Measurements from ENCODE around the gene UBXN10. TPM values are rescaled to one million over a fixed set of nuclear protein-coding genes. Genes with fewer than 3 reads are reported as not detected.

Gene UBXN10, protein sequence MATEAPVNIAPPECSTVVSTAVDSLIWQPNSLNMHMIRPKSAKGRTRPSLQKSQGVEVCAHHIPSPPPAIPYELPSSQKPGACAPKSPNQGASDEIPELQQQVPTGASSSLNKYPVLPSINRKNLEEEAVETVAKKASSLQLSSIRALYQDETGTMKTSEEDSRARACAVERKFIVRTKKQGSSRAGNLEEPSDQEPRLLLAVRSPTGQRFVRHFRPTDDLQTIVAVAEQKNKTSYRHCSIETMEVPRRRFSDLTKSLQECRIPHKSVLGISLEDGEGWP
- 0.81 TPM for total RNA-seq

DNA sequence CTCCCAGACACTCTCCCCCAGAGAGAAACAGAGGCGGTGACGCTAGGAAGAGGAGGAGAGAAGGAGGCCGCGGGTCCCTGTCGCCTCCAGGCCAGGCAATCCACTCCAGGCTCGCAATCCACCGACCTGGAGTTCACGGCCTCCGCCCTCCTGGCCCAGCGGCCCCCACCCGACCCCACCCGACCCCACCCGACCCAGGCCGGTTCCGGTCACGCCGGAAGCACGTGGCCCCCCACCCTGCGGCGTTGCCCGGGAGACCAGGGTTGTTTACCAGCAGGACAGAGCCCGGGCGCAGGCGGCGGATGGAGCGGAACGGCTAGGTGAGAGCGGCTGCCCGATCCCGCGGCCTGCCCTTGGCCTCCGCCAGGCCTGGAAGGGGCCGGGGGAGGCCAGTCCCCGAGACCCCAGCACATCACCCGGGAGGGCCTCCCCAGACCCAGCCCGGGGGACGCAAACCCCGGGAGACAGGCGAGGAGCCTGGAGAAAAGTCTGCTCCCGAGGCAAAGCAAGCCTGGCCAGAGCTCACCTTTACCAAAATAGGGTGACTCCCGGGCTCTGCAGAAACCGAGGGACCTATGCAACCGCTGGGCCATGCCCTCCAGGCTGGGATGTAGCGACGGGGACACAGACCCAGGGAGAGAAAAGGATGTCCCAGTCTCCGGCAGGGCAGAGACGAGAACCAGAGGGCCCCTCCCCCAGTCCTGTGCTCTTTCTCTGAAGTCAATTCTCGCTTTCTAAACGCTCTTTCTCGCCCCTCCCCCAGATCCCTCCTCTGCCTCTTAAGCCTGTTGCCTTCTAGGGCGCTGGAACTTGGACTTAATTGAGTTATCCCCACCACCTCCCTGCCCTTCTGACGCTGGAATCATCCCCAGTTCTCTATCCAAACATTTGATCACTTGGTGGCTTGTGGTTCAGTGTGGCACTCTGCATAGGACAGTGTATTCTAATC, at the start of gene UBXN10, which contains the start of gene PLA2G2C:
Gene UBXN10, plus strand, starts transcription at position 263 of the 949 bp plus-strand sequence. CDS start 4,466 bp downstream, outside the sequence.
Gene PLA2G2C, minus strand, starts transcription at position 685 of the 949 bp plus-strand sequence. CDS start 9,155 bp downstream, outside the sequence.
- DNase-seq (ENCODE audit: low read depth in 2 of 3, low spot score in 2 of 3): peak in 2 of 3 donors; percentile 7 to 39

DNA sequence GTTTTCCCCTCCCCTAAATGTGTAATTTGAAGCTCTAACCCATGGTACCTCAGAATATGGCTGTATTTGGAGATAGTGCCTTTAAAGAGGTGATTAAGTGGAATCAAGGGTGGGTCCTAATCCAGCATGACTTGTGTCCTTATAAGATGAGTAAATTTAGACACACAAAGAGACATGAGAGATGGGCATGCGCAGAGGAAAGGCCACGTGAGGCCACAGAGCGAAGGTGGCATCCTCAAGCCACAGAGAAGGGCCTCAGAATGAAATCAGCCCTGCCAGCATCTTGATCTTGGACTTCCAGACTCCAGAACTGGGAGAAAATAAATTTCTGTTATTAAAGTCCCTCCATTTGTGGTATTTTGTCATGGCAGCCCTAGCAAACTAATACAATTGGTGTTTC, 49.6 kb upstream of the UBXN10 start:
- no peak for DNase-seq (ENCODE audit: low read depth in 2 of 3, low spot score in 2 of 3)

DNA sequence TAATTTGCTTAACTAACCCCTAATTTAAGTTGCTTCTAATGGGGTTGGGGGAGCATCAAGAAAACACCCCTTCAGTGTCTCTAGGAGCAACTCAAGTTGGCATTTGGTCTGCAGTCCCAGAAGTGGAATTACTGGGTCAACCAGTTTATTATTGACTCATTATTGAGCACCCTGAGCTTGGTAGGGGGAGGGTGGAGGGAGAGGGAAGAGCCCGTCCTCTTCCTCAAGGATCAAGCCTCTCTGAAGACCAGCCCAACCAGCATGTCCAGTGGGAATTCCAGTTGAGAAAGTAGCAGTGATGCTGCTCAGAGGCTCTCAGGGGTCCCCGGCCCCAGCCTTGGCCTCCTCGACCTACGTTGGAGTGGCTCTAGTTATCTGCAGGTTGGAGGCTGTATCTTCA, 48.8 kb upstream of the UBXN10 start:
- no peak for DNase-seq (ENCODE audit: low read depth in 2 of 3, low spot score in 2 of 3)

DNA sequence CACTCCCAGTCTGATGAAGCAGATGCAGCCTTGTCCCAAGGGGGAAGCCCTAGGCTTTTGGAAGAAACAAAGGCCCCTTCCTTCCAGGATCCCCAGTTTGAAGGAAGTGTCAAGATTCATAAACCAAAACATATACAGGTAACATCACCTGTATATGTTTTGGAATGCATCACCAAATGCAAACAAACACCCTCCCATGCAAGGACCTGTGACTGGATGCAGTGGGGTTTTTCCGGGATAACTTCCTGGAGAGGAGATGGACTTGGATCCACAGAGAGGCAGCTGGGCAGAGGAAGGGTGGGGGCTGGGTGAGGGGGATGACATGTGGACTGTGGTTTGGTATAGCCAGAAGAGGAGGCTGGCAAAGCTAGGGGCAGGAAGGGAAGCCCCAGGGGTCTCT, 48.3 kb upstream of the UBXN10 start:
- DNase-seq (ENCODE audit: low read depth in 2 of 3, low spot score in 2 of 3): no peak

DNA sequence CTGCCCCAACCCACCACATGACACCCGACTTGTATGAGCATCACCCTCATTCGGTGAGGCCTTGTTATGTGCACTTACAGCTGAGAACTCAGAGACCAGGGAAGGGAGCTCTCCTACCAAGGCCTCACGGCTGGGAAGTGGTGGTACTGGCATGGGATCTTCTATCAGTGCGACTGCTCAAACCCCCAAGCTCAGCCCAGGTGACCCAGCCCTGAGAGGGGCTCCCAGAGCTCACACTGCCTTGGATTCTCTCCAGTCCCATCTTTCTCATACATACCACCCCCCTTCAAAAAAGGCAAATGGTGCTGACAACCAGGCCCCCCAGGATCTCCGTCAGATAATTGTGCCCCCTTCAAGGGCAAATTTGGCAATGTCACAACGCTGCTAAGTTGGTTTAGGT, 47.5 kb upstream of the UBXN10 start:
- DNase-seq (ENCODE audit: low read depth in 2 of 3, low spot score in 2 of 3): no peak

DNA sequence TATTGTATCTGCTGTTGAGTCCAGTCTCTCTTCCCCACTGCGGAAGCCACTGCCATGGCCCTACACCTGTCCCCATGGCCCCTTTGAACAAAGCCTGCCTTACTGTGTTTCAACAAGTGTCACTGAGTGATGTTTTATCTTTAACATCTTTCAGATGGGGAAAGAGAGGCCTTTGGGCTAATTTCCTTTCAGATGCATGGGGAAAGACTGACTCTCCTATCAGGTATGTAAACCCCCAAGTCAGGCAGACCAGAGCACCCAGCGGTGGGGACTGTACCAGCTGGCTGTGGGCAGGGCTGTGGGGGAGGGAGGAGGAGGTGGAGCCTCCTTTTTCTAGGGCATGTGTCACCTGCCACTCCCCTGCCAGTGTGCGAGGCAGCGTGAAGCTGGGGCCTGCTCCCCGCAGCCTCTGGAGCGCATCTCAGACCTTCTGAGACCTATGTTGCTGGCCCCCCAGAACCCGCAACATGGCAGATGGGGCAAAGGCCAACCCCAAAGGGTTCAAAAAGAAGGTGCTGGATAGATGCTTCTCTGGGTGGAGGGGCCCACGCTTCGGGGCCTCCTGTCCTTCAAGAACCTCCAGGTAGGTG, 46.8 kb upstream of the UBXN10 start, which contains the start of gene PLA2G2F:
Gene PLA2G2F, plus strand, starts transcription at position 363 of the 590 bp plus-strand sequence. Its CDS starts 105 bp downstream, at position 468.
- DNase-seq (ENCODE audit: low read depth in 2 of 3, low spot score in 2 of 3): no peak

DNA sequence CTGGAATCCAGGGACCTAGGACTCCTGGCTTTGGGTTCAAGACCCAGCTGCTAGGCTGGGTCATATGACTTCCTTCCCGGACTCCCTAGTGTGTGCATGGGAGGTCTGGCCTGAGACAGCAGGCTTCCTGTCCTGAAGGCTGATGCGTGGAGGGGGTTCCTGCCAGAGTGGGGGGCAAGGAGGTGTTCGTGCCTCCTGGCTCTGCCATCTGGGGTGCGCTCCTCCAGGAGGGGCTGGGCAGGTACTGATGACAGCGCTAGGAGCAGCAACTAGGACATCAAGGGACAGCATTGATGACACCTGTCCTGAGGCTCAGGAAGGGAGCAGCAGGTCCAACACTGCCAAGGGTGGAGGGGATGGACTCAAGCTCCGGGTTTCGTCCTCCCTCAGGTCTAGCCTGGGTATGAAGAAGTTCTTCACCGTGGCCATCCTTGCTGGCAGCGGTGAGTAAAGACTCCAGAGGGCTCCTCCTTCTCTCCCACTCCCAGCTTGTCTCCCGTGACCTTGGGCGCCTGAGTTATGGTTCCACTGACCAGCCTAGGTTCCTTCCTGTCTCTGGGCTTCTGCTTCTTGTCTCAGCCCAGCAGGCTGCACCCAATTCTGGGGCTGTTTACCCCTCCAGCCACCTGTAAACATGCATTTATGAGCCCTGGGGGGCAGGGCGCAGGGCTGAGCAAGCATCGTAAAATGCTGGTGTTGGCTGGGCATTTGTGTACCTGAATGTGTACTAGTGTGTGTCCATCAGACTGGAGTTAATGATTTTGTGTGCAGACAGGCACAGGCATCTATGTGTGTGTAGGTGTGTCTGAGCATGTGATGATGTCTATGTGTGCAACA, 45.9 kb upstream of the UBXN10 start:
- no peak for DNase-seq (ENCODE audit: low read depth in 2 of 3, low spot score in 2 of 3)

DNA sequence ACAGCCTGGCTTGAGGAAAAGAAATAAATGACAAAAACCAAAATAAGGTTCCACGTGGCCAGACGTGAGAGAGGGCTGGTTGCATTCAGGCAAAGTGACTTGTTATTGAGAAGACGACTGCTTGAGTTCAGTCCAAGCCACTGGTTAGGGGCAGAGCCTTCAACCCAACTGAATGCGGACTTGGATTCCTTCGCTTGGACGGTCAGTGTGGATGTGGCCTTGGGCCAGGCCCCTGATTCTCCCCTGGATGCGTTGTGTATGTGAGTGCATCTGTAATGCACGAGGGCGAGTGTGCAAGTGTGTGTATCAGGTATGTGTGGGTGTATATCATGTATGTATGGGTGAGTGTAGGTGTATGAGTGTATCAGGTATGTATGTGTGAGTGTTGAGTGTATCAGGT, 44.9 kb upstream of the UBXN10 start:
- no peak for DNase-seq (ENCODE audit: low read depth in 2 of 3, low spot score in 2 of 3)

DNA sequence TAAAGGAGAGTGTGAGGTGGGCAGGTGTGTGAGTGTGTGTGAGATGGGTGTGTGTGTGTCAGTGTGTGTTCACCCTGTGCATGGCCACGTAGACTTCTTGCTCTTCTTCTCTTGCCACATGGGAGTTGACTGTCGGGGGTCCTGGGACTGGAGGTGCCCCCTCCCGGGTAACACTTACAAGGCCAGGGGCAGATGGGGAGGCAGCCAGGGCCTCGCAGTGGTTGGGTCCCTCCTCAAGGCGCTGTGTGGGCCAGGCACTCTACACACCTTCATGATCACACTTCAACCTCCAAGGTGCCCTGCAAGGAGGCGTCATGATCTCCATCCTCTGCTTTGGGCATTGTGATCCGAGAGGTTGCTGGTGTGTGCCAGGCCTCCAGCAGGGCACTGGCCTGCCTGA, 44.4 kb upstream of the UBXN10 start:
- DNase-seq (ENCODE audit: low read depth in 2 of 3, low spot score in 2 of 3): no peak

DNA sequence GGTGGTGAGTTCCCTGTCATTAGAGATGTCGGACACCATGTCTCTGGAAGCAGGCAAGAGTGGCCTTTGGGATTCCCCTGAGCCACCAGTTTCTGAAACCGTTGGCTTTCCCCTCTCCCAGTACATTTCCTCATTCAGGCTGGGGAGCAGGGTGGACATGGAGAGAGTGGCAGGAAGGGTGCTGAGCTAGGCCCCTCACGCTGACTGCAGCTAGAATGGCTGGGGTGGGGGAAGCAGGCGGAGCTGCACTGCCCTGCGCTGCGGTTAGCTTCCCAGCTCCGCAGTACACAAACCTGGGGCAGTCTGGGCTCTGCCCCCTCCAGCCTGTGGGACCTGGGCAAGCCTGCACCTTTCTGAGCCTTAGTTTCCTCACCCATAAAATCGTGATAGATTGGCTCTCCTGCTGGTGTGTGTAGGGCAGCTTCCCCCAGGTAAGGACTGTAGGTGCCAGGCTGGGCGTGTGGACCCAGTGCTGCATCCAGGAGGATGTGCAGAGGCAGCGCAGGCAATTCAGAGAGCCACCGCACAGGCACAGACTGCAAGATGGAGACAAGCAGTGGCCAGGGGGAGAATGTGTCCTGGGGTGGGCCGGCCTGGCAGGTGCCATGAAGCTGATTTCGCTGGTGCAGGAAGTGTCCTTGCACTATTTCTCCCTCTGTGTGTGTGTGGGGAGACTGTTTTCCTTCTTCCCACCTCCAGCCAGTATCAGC, 43.7 kb upstream of the UBXN10 start:
- DNase-seq (ENCODE audit: low read depth in 2 of 3, low spot score in 2 of 3): no peak

DNA sequence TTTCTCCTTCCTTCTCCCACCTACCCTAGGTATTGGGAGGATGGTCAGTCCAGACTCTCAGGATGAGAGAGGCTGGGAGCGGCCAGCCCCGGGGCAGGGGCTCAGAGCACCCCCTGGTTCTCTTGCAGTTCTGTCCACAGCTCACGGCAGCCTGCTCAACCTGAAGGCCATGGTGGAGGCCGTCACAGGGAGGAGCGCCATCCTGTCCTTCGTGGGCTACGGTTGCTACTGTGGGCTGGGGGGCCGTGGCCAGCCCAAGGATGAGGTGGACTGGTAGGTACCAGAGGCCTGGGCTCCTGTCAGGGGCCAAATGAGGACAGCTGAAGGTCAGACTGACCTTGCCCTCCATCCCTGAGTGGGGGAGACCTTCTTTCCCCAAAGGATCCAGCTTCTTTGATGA, 42.6 kb upstream of the UBXN10 start:
- DNase-seq (ENCODE audit: low read depth in 2 of 3, low spot score in 2 of 3): no peak

DNA sequence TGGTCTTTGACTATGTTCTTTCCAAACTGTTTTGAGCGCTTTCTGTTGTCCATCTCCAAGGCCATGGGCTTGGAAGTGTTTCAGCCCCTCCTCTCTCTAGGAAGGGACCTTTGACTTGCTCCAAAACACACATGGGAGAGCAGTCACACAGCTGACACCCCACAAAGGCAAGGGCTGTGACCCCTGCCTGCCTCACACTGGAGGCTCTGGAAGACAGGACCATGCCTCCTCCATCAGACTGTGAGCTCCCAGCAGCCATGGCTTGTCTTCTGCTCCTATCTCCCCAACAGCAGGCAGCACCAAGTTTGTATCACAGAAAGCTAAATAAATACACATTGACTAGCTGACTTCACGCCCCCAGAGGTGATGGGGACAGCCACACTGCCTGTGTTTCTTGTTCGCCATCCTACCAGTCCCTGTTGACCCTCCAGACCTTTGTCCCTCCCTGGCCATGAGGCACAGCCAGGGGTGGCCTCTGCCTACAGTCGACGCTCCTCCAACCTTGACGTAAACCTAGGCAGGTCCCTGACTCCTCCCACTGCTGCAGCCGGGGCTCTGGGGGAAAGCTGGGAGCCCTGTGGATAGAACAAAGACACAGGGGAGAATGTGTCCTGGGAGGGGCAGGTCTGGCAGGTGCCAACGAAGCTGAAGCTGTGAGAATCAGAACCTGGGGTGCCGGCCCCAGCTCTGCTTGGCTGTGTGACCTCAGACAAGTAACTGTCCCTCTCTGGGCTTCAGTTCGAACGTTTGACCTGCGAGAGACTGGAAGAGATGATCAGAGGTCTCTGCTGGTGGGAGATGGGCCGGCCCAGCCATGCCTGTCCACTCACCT, 41.9 kb upstream of the UBXN10 start:
- no peak for DNase-seq (ENCODE audit: low read depth in 2 of 3, low spot score in 2 of 3)

DNA sequence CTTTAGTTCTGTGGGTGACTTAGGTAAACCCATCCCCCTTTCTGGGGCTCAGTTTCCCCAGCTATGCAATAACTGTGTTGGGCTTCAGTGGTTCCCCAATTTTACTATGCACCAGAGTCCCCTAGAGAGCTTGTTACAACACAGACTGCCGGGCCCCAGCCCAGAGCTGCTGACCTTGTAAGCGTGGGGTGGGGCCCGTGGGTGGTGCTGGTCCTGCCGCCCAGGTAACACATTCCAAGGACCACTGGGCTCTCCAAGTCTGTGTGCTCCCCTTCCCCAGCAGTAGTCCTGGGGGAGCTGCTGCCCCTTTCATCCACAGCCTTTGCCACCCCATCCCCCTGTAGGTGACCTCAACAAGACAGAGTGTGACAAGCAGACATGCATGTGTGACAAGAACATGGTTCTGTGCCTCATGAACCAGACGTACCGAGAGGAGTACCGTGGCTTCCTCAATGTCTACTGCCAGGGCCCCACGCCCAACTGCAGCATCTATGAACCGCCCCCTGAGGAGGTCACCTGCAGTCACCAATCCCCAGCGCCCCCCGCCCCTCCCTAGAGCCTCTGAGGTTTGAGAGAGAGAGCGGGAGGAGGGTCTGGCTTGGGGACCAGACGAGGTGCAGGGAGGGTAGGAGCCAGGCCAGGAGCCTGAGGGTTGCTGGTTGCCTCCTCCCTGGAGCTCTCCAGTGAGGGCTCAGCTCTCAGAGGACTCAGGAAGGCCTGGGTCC, 37.9 kb upstream of the UBXN10 start:
- no peak for DNase-seq (ENCODE audit: low read depth in 2 of 3, low spot score in 2 of 3)

DNA sequence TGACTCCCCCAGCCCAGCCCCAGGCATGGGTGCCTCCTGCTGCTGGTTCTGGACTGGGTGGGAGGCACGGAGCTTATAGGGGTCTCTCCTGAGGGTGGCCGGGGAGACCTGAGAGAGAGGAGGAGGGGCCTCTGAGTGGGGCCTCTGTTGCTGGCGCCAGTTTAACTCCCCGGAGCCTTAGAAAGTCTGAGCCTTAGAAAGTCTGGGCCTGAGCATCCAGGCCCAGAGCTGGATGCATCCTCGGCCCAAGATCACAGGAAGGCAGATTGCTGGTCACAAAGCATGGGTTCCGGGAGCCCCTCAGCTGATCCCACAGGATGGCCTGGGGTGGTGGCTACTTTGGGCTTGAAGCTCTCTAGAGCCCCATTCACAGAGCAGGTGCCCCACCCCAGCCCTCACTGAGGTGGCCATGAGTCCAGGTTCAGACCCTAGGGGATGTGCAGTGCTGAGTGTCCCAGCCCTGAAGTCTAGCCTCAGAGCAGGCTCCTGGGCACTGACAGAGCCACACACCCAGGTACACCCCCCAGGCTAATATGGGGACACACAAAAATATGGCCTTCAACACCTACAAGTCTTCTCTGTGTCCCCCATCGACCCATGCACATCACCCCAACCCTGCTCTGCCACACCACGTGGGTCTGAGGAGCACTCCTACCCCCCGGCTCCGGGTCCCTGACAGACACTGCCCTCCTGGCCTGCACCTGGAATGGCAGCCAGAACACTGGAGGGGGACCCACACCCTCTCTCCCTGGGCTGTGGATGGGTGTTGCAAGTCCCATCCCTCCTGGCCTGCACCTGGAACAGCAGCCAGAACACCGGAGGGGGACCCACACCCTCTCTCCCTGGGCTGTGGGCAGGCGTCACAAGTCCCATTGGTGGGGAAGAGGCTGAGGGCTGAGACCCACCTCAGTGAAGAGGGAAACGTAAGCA, 37.1 kb upstream of the UBXN10 start:
- DNase-seq (ENCODE audit: low read depth in 2 of 3, low spot score in 2 of 3): no peak

DNA sequence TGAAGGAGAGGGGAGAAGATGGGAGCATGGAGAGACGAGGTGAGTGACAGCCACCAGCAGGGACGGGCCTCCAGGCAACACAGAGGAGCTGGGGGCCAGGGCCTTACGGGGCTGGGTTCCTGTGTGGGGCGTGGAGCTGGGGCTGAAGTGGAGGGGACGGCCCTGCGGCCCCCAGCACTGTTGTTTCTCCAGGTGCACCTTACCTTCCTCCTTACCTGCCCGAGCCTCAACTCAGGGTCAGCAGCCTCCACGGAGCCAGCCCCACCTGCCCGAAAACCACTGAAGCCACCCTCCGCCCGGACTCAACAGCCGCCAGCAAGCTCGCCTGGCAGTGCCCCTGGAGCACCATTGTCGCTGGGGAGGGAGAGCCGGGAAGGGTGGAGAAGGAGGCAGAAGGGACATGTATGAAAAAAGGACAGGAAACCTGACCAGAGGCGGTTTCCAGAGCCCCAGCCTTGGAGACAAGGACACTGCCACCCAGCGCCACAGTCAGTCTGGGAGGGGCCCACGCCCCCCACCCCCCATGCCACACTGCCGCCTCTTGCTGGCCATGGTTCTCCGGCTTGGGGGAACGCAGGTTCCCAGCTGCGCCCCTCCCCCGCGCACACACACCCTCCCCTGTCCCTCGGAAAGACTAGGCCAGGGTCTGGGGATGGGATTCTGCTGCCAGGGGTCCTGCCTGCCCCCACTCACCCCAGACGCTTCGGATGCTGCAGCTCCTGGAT, 36.1 kb upstream of the UBXN10 start:
- DNase-seq (ENCODE audit: low read depth in 2 of 3, low spot score in 2 of 3): no peak

DNA sequence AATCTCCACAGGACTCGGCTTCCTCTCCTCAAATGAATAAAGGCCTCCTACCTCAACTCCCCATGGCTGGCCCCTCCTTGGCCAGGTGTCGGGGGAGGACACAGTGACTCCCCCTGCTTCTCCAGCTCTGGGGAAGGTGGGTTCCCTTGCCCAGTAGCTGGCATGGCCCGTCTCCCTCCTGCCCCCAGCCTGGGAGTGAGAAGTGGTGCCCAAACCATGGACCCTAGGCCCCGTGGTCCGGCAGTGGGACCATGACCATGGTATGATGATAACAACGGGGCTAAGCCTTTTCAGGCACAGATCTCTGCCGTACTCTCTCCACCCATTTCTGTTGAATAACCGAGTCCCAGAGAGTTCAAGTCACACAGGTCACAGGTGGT, 35.6 kb upstream of the UBXN10 start:
- no peak for DNase-seq (ENCODE audit: low read depth in 2 of 3, low spot score in 2 of 3)
